Uterus (tissue), 4 donors: ENCODE measurements around the gene DENND2A. TPM values are rescaled to one million over a fixed set of nuclear protein-coding genes. Genes with fewer than 3 reads are reported as not detected.
"Not testable (repeated sequence)": the region's sequence is repeated elsewhere in the genome, so short reads cannot be mapped to it uniquely, and the experiment has no call there.

Experiments
- DNase-seq, 2 donors: peaks; one replicate each; pipeline ENCODE4 v3.0.0-alpha.2; 2019 to 2020
- H3K27ac ChIP-seq, 2 donors: fragments of 200-600 bp; sonication (generic); 1 replicate in 1 of 2; 2 replicates in 1 of 2; pipeline ENCODE4 v1.5.1; 2016 to 2018
- H3K27me3 ChIP-seq, 2 donors: fragments of 200-600 bp; sonication (generic); one replicate each; pipeline ENCODE4 v1.5.1; 2018 to 2019; ENCODE audit warnings: control low read depth in 1 of 2
- H3K36me3 ChIP-seq, 2 donors: fragments of 200-600 bp; sonication (generic); one replicate each; pipeline ENCODE4 v1.5.1; 2019; ENCODE audit warnings: control low read depth in 1 of 2
- H3K4me1 ChIP-seq, 2 donors: fragments of 200-600 bp; sonication (generic); one replicate each; pipeline ENCODE4 v1.5.1; 2018 to 2019; ENCODE audit warnings: control low read depth in 1 of 2
- H3K4me3 ChIP-seq, 2 donors: fragments of 200-600 bp; sonication (generic); 1 replicate in 1 of 2; 2 replicates in 1 of 2; pipeline ENCODE4 v1.5.1; 2018 to 2019; ENCODE audit warnings: mild to moderate bottlenecking in 1 of 2
- H3K9me3 ChIP-seq, 2 donors: fragments of 200-600 bp; sonication (generic); one replicate each; pipeline ENCODE4 v1.5.1; 2019; ENCODE audit warnings: control low read depth in 1 of 2
- CTCF ChIP-seq, 4 experiments: fragments of 200-600 bp in 2 of 4; fragments of 450-650 bp in 2 of 4; sonication (generic) in 2 of 4; IDR thresholded peaks; one replicate each; pipeline ENCODE4 v1.5.1; 2016 to 2019; ENCODE audit warnings: antibody characterized with exemption in 4 of 4, mild to moderate bottlenecking in 2 of 4, moderate library complexity in 1 of 4
- POLR2A ChIP-seq, 2 donors: fragments of 450-650 bp; IDR thresholded peaks; one replicate each; pipeline ENCODE4 v1.6.1; 2016; ENCODE audit warnings: antibody characterized with exemption in 2 of 2, mild to moderate bottlenecking in 1 of 2, moderate library complexity in 1 of 2
- intact Hi-C: fragments of 100-400 bp; cut with DNase I; formaldehyde crosslinking; loops from one replicate; pipeline ENCODE4 v1.15.1; 2023; ENCODE audit warnings: low total_unique reads
- total RNA-seq, 4 donors: library from RNA; depleted of rRNA in 3 of 4; stranded (reverse); fragments of >200 nt in 3 of 4; gene quantifications; one replicate each; pipeline versions ENCODE4 v1.1.0 to v1.2.4, GENCODE V29; 2014 to 2023
- donor health status: DM: yes; HTN: yes; CAD: no.

Gene DENND2A
- total RNA-seq, 4 donors from 2014 or later: 9.1 to 84.8 (median 35.5) TPM

- Histone ChIP-seq H3K27ac (peak overlapping the region in 1 of 2 donors; percentile 53), H3K27me3 (no peaks in the 10 kb centered on the region), H3K4me1 (peaks cover 0 to 6% of the 10 kb centered on the region in 2 donors), H3K9me3 (no peaks in the 10 kb centered on the region), H3K36me3 (no peaks in the 10 kb centered on the region), H3K4me3 (no peak overlapping the region)
- intact Hi-C loops: no loop called here
- TF ChIP-seq POLR2A (IDR thresholded peaks at IDR 0.05): no peak
- no peak for TF ChIP-seq CTCF (IDR thresholded peaks at IDR 0.05)
- peak in 1 of 2 donors; percentile 20 for DNase-seq
Measured at GRCh38 chr7:140645166-140645900, 4.7 kb upstream of the DENND2A start.

GRCh38 chr7:140644761-140645160 is 4.1 kb upstream of the DENND2A start:
- peak in 1 of 2 donors; percentile 19 for DNase-seq
- H3K27me3 ChIP-seq, H3K4me3 ChIP-seq, H3K9me3 ChIP-seq, H3K4me1 ChIP-seq, intact Hi-C loops, H3K36me3 ChIP-seq: not testable (repeated sequence)
- H3K27ac ChIP-seq: peak overlapping the region in 1 of 2 donors; percentile 53

- H3K9me3 ChIP-seq: no peaks in the 10 kb centered on the region
- peak overlapping the region; percentile 40 to 92 for H3K27ac ChIP-seq
- no peak for DNase-seq
- no peak overlapping the region for H3K4me3 ChIP-seq
- H3K4me1 ChIP-seq: peaks cover 0 to 9% of the 10 kb centered on the region in 2 donors
- H3K36me3 ChIP-seq: no peaks in the 10 kb centered on the region
- peaks cover 0 to 3% of the 10 kb centered on the region in 2 donors for H3K27me3 ChIP-seq
- intact Hi-C loops: no loop called here
- TF ChIP-seq CTCF (IDR thresholded peaks at IDR 0.05) (no peak), POLR2A (IDR thresholded peaks at IDR 0.05) (no peak)
Measured at GRCh38 chr7:140643416-140643815, 2.8 kb upstream of the DENND2A start.

- Histone ChIP-seq H3K27me3 (peaks cover 0 to 3% of the 10 kb centered on the region in 2 donors), H3K4me3 (peak overlapping the region; percentile 79 to 87), H3K36me3 (no peaks in the 10 kb centered on the region), H3K4me1 (peaks cover 0 to 4% of the 10 kb centered on the region in 2 donors), H3K27ac (peak overlapping the region; percentile 92 to 95), H3K9me3 (no peaks in the 10 kb centered on the region)
- DNase-seq: no peak
- intact Hi-C loops: no loop called here
- TF ChIP-seq POLR2A (IDR thresholded peaks at IDR 0.05) (no peak), CTCF (IDR thresholded peaks at IDR 0.05) (no peak)
Measured at GRCh38 chr7:140641524-140642195, 1.0 kb upstream of the DENND2A start.

GRCh38 chr7:140640060-140640637 is 464 bp downstream of the DENND2A start:
- Histone ChIP-seq H3K9me3 (no peaks in the 10 kb centered on the region), H3K4me1 (peaks cover 0 to 4% of the 10 kb centered on the region in 2 donors), H3K4me3 (peak overlapping the region; percentile 79 to 87), H3K36me3 (no peaks in the 10 kb centered on the region), H3K27me3 (peaks cover 0 to 3% of the 10 kb centered on the region in 2 donors), H3K27ac (peak overlapping the region; percentile 92 to 95)
- intact Hi-C loops: no loop called here
- no peak for TF ChIP-seq CTCF (IDR thresholded peaks at IDR 0.05)
- peak in 1 of 2 donors; percentile 6 for TF ChIP-seq POLR2A (IDR thresholded peaks at IDR 0.05)
- peak; percentile 53 to 63 for DNase-seq
